CD4-positive, alpha-beta T cell treated with Interleukin-15 for 4 hours (primary cell): ENCODE measurements around the gene KLC3.
"Not testable (repeated sequence)": the region's sequence is repeated elsewhere in the genome, so short reads cannot be mapped to it uniquely, and the experiment has no call there.

Experiments
- DNase-seq: peaks from one replicate; pipeline ENCODE4 v3.0.0-alpha.2; 2020; ENCODE audit warnings: low spot score

KLC3 gene

GRCh38 chr19:45320997-45321775 is 19.4 kb upstream of the KLC3 start:
- DNase-seq = no peak

- DNase-seq = no peak
Measured at GRCh38 chr19:45321848-45322247, 18.7 kb upstream of the KLC3 start.

- no peak for DNase-seq
Measured at GRCh38 chr19:45322311-45322710, 18.2 kb upstream of the KLC3 start.

GRCh38 chr19:45322744-45323281 is 17.7 kb upstream of the KLC3 start, which contains the start of gene CKM:
Gene CKM (minus strand): TSS chr19:45322875. CDS start chr19:45319713, 3,162 bp downstream.
- no peak for DNase-seq

GRCh38 chr19:45323671-45324081 is 16.9 kb upstream of the KLC3 start:
- no peak for DNase-seq

- no peak for DNase-seq
Measured at GRCh38 chr19:45324349-45324907, 16.1 kb upstream of the KLC3 start.

GRCh38 chr19:45327404-45328143 is 13.0 kb upstream of the KLC3 start:
- no peak for DNase-seq

GRCh38 chr19:45331411-45331810 is 9.1 kb upstream of the KLC3 start:
- no peak for DNase-seq

- DNase-seq = no peak
Measured at GRCh38 chr19:45333609-45334303, 6.8 kb upstream of the KLC3 start.

GRCh38 chr19:45334881-45335280 is 5.7 kb upstream of the KLC3 start:
- DNase-seq = not testable (repeated sequence)

GRCh38 chr19:45336696-45337251 is 3.8 kb upstream of the KLC3 start:
- DNase-seq = no peak

GRCh38 chr19:45339629-45340028 is 921 bp upstream of the KLC3 start:
- DNase-seq = no peak

- DNase-seq = no peak
Measured at GRCh38 chr19:45340899-45341453, 426 bp downstream of the KLC3 start.

GRCh38 chr19:45342911-45343310 is 2.4 kb downstream of the KLC3 start:
- DNase-seq = no peak

GRCh38 chr19:45344621-45345505 is 4.3 kb downstream of the KLC3 start:
- no peak for DNase-seq

GRCh38 chr19:45345506-45345860 is 4.9 kb downstream of the KLC3 start:
- no peak for DNase-seq

GRCh38 chr19:45346449-45346848 is 5.9 kb downstream of the KLC3 start:
- DNase-seq = no peak

- DNase-seq = no peak
Measured at GRCh38 chr19:45347570-45348366, 7.2 kb downstream of the KLC3 start.

- DNase-seq = no peak
Measured at GRCh38 chr19:45348367-45349125, 8.0 kb downstream of the KLC3 start.
